Hematopoietic multipotent progenitor cell treated with erythropoietin and hydrocortisone succinate and interleukin-3 and kit ligand, for 4 days (in vitro differentiated cells): ENCODE results near the gene KRT85.

Experiments
- DNase-seq: peaks from one replicate; pipeline ENCODE4 v3.0.0-alpha.2; 2015

The KRT85 gene

DNA sequence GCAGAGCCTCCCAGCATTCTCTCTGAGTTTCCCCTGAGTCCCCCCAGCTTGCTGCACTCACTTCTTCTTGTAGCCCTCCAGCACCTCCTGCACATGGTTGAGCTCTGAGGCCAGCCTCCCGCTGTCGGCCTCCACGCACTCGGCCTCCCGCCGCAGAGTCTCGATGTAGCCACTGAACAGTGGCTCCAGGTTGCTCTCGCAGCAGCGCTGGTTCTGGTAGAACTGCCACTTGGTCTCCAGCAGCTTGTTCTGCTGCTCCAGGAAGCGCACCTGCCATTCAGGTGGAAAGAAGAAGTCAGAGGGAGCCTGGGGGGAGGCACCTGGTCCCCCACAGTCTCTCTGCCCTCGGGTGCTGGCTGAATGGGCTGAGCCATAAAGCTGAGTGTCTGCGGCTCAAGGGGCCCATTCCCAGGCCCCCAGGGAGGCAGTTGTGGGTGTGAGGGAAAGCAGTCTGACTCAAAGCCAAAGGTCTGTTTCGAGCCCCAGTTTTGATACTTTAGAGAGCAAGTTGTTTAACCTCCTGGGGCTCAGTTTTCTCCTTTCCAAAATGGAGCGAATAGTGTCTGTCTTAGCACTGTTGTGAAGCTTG is 2.3 kb downstream of the KRT85 start:
- no peak for DNase-seq

DNA sequence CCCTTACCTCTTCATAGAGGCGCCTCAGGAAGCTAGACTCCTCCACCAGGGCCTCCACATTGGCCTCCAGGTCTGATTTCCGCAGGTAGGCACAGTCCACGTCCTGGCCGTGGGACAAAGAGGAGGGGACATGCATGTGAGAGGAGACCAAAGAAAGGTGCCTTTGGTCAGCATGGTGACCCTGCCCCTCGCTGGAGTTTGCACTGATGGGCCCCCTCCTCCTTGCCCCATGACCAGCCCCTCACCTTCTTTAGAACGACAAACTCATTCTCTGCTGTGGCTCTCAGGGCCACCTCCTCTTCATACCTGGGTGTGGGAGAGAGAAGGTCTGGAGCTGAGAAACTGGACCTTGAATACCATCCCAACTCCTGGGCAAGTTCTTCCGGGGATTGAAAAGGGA is 3.2 kb downstream of the KRT85 start:
- no peak for DNase-seq

DNA sequence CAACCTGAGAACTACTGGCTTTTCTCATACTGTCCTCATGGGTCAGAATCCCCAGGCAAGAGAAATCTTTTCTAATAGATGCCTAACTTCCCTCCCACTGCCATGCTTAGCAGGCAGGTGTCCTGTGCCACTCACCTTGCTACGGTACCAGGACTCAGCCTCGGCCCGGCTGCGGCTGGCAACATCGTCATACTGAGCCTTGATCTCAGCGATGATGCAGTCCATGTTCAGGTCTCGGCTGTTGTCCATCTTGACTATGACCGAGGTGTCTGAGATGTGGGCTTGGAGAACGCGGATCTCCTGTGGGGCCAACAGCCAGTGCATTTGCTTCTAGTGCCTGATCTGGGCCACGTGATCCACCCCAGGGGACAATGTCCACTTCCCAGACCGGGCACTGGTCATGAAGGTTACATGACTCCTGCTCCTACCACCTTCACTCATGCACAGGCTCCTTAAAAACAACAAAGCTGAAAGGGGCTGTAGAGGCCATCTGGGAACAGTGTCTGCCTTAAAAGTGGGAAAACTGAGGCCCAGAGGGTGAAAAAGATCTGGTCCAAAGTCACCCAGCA is 4.1 kb downstream of the KRT85 start:
- no peak for DNase-seq

DNA sequence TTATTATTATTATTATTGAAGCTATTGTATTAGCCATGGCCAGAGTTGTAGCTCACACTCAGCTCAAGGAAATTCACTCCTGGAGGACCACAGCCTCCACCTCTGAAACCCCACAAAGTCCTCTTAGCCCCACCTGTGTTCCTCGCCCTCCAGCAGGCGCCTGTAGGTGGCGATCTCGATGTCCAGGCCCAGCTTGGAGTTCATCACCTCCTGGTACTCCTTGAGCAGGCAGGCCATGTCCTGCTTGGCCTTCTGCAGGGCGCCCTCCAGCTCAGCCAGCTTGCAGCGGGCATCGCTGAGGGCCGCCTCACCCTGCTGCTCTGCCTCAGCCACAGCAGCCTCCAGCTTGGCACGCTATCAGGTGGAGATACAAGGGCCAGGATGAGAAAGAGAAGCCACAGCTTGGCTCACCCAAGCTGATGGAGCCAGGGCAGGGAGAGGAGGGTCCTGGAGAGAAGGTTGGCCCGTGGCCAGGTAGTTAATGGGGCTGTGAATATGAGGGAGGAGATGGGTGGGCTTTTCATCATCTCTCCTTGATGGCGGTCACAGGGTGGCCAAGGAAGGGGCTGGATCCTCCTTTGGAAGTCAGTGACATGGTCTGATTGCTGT is 5.1 kb downstream of the KRT85 start:
- DNase-seq: peak; percentile 15

DNA sequence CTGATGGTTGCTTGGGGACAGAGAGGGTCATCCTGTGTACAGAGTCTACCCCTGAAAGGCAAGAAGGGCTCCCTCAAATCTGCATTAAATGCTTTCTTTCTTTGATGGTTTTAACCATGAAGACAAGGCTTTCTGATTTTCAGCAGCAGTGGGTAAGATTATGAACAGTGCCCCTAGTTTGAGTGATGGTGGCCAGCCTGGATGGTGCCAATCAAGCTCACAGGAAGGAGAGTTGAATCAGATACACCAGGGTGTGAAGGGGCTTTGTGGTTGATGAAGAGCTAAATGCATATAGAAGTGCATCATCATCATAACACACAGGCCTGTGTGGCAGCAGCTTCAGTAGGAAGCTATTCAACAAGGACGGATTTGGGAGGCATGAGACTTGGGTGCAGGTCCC is 5.7 kb downstream of the KRT85 start:
- DNase-seq: no peak

DNA sequence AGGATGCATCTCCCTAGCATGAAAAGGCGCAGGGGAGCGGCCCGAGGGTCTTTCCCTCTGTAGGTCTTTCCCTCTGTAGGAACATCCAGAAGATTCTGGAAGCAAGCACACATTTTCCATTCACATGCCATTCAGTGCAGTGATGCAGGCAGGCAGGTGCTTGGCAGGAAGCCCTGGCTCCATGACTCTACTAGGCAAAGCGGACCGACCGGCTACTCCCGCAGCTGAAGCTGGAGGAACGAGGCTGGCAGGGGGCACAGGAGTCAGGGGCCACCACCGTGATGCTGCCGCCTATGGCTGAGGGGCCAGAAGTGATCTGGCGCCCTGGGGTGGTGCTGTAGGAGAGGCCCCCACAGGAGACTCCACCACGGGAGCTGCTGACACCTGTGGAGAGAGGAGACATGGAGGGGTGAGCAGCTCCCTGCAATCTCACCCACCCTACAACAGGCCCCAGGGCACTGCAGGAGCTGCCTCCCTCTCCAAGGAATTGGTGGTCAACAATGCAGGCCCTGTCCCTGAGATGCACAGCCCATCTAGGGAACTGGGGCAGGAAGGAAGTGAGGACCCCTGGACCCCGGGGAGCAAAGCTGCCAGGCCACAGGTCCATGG is 6.5 kb downstream of the KRT85 start:
- no peak for DNase-seq

DNA sequence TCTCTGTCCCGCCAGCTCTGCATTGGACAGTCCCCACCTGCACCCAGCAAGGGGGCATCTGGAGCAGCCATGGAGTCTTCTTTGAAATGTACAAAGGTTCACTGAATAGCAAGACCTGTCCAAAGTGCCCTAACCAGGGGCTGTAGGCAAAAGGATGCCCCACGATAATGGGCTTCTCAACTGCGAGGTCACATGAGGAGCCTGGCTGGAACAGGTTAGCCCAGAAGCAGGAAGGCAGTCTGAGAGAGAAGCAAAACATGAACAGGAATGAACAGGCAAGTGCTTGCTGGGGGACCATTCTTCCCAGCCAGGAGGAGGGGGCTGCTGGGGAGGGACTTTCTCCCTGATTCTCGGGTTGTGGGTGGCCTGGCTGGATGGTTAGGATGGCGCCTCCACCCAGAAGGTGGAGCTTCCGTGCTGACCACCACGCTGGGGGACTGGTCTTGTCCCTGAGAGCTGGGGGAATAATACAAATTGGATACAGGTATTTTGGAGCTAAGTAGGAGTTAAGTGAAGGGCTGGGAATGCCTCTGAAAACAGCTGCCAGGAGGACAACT is 7.1 kb downstream of the KRT85 start:
- DNase-seq: no peak

DNA sequence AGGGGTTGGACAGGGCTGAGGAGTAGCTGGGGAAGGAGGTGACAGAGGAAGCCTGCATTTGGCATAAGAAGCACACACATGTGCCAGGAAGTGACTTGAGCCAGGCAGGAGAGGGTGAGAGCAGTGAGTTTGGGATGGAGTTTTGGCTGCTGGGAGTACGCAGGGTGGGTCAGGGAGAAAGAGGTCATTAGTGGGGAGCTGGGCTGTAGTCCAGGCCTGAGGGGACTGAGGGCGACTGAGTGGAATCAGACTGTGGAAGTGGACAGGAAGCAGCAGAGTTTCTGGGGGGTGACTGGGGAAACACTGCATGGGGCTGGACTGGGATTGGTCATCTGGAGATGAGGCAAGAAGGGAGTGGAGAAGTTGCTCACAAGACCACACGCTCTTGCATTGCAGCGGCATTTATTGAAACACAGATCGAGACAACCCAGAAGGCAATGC is 7.6 kb downstream of the KRT85 start:
- DNase-seq: no peak

DNA sequence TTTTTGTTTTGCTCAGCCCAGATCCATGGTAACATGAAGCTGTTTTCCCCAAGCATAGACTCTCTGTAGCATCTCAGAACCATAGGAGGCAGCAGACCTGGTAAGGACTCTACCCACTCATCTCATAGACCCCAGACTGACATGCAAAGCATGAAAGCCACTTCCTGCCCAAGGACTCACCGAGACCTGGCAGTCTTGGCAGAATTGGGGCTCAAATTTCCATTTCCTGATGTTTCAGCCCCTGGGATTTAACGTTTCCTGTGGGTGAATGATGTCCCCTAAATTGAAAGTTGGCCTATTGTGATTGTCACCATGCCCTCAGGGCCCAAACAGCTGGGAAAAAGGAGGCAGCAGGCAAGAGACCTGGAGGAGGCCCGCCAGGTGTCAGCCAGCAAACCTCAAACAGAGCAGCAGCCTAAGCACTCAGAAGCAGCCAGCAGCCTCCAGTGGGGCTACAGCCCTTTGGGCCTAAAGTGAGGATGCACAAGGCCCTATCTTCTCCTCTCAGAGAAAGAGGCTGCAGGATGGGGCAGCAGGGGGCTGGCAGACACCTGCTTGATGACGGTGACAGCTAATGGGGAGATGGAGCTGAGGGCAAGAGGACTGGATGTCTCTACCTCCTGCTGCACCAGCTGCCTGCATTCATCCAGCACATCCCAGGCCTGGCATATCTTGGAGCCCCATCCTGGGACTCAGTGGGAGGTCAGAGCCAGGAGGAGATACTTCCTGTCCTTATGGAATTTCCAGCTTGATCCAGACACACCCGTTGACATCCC is 8.5 kb downstream of the KRT85 start:
- DNase-seq: peak; percentile 4

DNA sequence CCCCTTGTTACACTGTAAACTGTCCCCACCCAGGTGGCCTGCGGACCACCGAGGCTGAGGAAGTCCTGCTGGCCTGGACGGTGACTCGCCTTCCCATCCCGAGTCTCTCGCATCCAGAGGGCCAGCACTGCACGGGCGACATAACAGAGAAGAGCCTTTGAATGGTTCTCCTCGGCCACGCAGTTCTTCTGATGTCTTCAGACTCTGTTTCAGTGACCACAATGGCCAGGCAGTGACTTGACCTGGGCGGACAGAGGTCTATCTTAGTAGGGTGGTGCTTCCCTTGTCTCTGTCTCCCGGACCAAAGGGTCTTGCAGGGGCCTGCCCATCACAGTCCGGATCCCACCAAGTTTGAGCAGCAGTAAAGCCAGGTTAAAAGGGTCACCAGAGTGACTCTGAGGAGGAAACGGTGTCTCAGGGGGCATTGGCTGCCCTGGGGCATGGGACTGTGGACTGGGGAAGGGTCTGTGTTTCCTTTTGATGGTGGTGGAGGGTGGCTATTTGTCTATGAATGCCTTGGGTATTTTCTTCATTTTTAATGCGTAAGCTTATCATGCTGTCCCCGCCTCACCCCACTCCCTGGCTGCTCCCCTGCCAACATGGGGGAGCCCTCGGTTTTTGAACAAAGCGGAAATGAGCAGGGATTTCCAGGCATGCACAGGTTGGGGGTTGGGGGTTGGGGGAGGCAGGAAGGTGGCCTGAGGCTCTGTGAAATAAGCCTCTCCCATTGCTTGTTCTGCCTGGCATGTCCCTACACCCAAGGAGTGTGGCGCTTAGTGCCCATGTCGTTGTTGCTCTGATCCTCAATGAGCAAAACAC is 10.3 kb downstream of the KRT85 start:
- no peak for DNase-seq

DNA sequence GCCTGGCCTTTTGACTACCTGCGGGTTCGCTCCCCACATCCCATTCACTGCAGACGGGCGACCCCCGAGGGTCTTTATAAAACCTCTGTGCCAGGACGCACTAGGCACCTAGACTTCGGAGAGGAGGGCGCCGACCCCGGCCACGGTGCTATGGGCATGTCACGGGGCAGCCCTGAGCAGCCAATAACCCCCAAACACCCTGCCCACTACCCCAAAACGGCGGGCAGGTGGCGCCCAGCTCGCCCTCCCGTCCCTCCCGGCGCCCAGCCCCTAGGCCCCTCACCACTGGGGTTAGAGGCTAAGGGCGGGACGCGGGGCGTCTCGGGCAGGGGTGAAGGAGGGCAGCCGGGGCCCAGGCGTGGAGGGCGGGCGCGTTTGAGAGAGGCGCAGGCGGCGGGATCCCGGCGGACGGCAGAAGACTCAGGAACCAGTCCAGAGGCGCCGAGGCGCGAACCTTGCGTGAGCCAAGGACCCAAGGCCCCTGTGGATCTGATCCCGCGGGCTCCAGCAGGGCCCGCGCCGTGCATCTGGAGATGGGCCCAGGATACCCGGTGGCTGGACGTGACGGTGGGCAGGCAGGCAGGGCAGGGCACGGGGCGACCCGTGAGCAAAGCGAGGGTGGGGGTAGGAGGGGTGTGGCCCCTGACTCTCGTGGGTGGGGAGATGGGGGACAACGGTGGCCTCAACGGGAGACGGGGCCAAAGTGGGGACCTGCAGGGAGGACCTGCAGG is 11.1 kb downstream of the KRT85 start:
- DNase-seq: no peak

DNA sequence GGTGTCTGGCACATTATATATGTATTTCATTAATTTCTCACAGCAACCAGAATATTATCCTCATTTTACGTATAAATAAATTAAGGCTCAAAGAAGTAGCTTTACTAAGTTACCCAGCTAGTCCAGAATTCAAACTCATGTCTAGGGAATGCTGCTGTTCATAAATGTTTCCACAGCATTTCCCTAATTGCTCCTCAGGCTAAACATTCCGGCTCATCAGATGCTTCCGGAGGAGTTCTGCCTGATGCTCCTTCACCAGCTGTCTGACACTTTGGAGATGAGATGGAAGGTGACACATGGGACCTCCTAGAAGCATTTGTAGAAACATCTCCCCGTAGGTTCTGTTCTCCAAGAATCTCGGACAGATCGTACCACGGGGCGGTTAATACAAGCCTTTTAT is 12.1 kb downstream of the KRT85 start:
- DNase-seq: no peak

DNA sequence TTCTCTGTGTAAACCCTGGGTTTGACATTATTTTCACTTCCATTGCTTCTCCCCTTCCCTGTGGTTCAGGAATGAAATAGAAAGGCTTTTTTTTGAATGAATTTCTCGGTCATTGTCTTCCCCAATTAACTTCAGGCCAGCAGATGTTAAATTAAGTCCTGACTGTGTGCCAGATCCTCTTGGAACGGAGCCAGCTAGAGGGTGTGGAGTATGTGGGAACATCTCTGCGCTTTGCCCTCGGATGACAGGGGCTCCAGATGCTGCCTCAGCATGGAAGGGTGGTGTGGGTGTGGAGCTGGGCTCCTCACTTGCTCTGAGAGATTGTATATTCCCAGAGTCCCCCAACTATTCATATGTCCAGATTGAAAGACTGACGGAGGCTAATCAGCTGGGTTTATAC is 13.1 kb downstream of the KRT85 start:
- no peak for DNase-seq

DNA sequence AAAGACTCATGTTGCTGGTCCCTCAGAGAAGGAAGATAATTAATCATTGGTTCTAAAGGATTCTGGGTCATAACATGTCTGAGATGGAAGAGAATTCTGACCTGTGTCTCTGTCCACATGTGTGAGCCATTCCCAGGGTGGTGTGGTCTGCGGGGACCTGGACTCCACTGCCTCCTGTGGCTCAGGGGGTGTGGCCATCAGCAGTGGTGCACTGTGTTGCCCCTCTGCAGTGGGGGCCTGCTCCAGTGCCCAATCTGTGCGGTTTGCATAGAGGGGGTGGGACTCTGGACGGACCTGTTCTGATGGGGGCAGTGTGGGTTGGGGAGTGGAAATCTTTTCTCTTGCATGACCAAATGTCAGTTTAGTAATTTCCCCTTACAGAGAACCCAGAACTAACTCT is 13.5 kb downstream of the KRT85 start:
- no peak for DNase-seq

DNA sequence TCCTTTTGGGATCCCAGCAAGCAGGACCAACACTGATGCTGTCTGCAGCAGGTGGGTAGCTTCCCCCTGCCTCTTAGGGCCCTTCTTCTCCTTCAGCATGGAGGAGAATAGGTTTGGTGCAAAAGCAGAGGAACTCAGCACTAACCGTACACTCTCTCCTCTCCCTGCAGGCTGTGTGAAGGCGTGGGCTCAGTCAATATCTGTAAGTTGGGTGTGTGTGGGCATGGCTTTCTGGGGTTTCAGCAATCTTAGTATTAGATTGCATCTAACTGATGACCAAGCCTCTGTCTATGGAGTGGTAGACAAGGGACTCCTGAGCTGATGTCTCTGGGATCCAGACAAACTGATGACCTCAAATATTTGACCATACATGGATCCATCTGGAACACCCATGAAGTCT is 14.3 kb downstream of the KRT85 start:
- DNase-seq: no peak

DNA sequence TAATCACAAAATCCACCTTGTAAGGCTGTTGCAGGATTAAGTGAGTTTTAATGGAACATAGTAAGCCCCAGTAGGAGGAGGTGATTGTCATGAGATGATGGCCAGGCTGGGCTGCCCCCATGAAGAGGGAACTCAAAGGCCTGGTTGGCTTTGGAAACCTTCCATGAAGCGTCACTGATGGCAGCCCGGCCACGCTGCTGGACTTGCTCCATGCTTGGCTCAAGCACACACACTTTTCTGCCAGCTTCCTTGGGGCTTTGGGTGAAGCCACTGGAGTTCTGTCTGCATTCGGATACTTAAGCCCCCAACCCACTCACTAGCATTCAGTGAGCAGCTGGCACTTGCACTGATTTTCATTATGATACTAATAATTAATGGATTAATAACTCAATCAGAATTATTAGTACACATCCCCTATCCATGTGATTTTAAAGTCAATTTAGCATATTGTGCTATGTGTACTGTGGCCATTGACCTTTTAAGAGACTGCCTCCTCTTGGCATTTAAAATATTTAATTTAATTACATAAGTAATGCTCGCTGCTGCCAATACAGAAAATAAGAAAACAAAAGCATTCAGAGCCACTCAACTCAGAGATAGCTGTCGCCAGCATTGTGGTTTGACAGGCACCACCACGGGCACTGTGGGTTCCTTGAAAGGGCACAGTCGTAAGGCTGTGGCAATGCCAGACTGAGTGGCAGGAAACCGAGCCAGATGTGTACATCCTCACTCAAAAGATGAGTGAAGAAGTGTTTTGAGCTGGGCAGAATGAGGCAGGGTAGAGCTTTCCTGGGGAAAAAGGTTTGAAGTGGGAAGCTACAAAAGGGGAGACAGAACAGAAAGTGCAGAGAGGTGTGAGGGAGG is 15.9 kb downstream of the KRT85 start:
- DNase-seq: peak; percentile 69

DNA sequence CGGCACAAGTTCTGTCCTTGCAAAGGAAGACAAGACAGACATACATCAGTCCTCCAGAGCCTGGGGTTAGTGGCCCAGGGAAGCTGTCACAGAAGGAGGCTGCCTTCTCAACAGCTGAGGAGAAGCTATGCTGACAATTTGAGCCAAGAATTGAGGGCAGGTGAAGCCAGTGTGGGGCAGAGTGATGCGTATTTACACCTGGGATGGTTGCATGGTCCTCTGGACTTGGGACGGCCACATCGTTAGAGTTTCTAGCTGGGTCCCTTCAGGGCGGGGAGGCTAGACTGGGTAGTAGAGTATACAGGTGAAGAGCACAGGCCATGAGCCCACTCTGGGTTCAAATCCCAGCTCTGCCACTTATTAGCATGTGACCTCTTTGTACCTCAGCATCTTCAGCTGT is 16.5 kb downstream of the KRT85 start:
- DNase-seq: no peak

DNA sequence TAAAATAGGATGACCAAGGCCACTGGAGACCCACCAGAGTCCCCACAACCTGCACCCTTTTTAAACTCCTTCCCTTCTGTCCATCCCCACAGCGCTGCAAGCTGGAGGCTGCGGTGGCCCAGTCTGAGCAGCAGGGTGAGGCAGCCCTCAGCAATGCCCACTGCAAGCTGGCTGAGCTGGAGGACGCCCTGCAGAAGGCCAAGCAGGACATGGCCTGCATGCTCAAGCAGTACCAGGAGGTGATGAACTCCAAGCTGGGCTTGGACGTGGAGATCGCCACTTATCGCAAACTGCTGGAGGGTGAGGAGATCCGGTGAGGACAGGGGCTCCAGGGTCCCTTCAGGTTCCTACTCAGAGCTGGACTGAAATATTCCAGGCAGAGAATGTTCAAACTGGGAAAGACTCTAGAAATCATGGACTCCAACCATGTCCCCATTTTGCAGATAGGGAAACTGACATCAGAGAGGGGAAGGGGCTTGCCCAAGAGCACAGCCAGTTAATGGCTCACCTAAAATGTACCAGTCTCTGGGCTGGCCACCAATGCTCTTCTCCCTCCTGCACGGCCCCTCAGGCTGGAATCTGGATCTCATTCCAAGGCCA is 17.2 kb downstream of the KRT85 start:
- no peak for DNase-seq

DNA sequence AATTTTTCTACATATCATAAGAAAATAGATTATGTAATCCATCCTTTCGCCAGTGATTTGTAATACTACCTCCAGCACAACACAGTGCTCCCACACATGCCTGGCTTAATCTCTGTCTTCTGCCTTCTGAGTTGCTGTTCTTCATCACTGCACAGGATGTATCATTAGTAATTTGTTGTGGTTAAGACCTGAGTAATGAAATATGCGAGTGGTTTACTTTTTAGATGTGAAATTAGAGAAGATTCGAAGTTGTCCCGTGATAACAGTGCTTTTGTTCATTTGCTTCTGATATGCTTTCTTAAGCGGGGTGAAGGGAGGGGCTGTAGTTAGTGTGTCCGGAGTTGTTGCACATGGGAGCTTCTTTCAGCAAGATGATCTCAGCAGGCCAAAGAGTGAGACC is 18.1 kb downstream of the KRT85 start:
- no peak for DNase-seq
